Fibroblast of mammary gland (primary cell): ENCODE measurements around the gene TIFAB.

Experiments used
- DNase-seq: peaks from one replicate; pipeline ENCODE4 v3.0.0-alpha.2; 2010; ENCODE audit warnings: low read depth
- H3K4me3 ChIP-seq: 2 replicates; pipeline ENCODE4 v1.5.1; 2011; ENCODE audit warnings: low read depth, mild to moderate bottlenecking, low read length, moderate library complexity; ENCODE audit not compliant: control insufficient read depth
- TF ChIP-seq, protein P1 (sequence below): conservative IDR thresholded peaks from 2 replicates; pipeline ENCODE4 v1.5.1; 2011; ENCODE audit warnings: low read depth, low read length, inconsistent platforms; ENCODE audit not compliant: control insufficient read depth, insufficient read depth

The TIFAB gene

DNA sequence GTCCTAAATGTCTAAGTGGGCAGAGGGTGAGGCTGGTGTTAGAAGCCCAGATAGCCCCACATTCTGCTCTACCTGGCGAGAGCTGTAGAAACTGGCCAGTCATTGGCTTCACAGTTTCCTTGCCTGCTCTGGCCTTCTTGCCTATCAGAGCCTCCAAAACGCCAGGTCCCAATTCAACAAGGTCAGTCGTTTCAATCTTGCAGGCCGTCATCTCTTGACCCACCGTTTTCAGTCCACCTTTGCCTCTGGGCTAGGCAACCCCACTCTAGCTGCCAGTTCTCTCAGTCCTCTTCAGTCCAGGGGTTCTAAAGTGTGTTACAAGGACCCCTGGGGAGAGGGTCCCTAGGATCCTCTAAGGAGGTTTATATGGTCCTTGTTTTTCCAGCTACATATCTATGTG is 20.0 kb upstream of the TIFAB start:
- TF ChIP-seq, protein P1, sequence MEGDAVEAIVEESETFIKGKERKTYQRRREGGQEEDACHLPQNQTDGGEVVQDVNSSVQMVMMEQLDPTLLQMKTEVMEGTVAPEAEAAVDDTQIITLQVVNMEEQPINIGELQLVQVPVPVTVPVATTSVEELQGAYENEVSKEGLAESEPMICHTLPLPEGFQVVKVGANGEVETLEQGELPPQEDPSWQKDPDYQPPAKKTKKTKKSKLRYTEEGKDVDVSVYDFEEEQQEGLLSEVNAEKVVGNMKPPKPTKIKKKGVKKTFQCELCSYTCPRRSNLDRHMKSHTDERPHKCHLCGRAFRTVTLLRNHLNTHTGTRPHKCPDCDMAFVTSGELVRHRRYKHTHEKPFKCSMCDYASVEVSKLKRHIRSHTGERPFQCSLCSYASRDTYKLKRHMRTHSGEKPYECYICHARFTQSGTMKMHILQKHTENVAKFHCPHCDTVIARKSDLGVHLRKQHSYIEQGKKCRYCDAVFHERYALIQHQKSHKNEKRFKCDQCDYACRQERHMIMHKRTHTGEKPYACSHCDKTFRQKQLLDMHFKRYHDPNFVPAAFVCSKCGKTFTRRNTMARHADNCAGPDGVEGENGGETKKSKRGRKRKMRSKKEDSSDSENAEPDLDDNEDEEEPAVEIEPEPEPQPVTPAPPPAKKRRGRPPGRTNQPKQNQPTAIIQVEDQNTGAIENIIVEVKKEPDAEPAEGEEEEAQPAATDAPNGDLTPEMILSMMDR: no peak
- H3K4me3 ChIP-seq: no peak overlapping the region
- no peak for DNase-seq

DNA sequence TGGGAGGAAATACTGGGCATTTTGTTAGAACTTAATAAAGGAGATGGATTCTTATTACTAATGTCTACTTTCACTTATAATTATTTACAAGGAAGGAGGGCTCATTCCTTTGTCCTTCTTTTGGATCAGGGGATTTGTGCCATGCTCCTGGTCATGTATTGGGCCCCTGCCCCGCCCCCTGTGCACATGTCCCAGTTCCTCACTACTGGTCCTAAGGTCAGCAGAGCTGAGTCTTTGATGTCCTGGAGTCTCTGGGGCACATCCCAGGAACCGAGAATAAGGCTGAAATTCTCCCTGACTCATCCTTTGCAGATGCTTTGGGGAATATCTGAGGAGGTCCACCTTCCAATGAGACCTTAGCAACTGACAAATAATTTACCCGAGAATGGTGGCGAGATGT is 19.6 kb upstream of the TIFAB start:
- no peak overlapping the region for H3K4me3 ChIP-seq
- TF ChIP-seq, protein P1: no peak
- DNase-seq: no peak

DNA sequence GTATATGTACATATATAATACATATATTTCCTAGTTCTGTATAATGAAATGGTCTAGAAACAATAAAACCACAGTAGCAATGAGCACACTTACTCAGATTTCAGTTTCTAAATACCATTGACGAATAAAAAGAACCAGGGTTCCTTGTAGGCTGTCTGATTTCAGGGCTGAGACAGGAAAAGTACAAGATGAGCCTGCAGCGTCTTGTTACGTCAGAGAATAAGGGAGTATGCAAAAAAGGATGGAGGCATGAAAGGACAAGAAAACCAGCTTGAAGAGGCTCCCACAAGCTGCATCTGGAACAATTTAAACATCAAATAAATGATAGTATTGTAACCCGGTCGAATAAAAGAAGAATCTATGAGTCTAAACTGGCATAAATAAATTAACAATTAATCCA is 17.8 kb upstream of the TIFAB start:
- TF ChIP-seq, protein P1: no peak
- H3K4me3 ChIP-seq: no peak overlapping the region
- DNase-seq: no peak

DNA sequence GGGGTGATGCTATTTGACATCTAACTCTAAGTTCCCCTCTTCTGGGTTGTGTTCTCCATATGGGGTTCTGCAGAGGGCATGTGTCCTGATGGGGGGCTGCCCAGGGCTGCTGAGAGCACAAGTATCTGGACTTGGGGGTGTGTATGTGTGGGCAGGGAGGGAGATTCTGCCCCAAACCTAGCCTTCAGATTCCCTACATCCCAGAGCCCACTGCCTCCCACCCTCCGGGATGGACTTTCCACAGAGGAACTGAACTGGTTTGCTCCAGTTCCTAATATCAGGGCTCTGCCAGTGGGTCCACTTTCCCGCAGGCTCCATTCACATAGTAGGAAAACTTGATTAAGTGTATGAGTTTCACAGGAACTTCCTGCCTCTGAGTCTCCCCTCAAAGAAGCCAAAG is 16.4 kb upstream of the TIFAB start:
- H3K4me3 ChIP-seq: no peak overlapping the region
- TF ChIP-seq, protein P1: no peak
- DNase-seq: no peak

DNA sequence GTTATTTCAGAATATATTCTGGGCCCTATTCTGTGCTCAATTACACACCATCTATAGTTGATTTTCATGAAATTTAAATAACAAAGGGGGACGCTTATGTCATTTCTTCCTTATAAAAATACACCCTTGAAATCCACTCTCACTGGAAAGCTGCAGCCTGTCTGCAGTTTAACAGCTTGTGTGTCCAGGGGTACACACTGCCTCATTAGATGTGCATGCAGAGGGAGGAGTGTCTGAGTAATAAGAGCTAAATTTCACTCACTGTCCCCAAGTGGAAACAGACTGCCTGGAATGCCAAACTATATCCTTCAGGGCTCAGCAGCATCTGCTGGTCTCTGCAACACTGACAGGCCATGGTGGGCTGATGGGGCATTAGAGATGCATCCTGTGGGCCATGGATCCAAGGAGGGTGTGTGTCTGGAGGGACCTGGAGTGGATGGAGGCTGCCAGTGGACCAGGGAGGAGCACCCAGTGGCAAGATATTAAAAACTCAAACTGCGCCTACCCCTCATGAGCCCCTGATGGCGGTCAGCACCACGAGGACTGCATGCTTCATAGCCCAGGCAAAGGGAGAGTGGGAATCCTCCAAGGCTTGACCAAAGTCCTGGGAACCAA is 15.8 kb upstream of the TIFAB start:
- DNase-seq: no peak
- TF ChIP-seq, protein P1: no peak
- H3K4me3 ChIP-seq: no peak overlapping the region

DNA sequence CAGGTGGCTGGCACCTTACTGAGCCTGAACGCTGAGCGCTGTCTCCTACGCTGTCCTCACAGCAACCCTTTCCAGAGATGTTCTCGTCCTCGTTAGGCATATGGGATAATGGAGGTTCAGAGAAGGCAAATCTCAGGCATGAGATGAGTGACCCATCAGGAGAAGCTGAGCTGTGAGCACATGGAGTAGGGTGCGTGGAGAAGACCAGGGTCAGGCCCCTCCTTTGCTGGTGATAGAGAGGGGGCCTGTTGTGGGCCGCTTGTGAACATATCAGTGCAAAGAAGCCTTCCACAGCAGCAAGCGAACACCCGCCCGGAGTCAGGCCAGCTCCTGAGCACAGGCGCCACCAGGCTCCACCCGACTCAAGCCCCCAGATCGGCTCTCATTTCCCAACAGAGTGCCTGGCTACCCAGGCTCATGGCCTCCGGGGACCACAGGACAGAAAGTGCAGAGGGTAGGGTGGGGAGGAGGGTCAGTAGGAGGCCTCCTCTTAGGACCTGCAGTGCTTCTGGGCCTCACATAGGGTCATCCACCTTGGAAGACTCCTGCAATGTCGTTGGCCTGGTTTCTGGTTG is 15.0 kb upstream of the TIFAB start:
- DNase-seq: no peak
- no peak overlapping the region for H3K4me3 ChIP-seq
- TF ChIP-seq, protein P1: no peak
